IPS-15b (cell line): ENCODE data around the gene CDC42BPB.

Source experiments
- H3K27me3 ChIP-seq: one replicate; pipeline ENCODE4 v1.6.1; 2013; ENCODE audit warnings: low read length; ENCODE audit not compliant: control insufficient read depth, insufficient read depth
- H3K36me3 ChIP-seq: one replicate; pipeline ENCODE4 v1.6.1; 2013; ENCODE audit warnings: low read length; ENCODE audit not compliant: control insufficient read depth, insufficient read depth
- H3K4me1 ChIP-seq: one replicate; pipeline ENCODE4 v1.6.1; 2013; ENCODE audit warnings: mild to moderate bottlenecking, low read length; ENCODE audit not compliant: control insufficient read depth, insufficient read depth
- H3K4me3 ChIP-seq: one replicate; pipeline ENCODE4 v1.5.1; 2013; ENCODE audit warnings: low read depth, low read length
- H3K9ac ChIP-seq: one replicate; pipeline ENCODE4 v1.6.1; 2013; ENCODE audit warnings: low read depth, mild to moderate bottlenecking, low read length
- H3K9me3 ChIP-seq: one replicate; pipeline ENCODE4 v1.6.1; 2013; ENCODE audit warnings: mild to moderate bottlenecking, low read length; ENCODE audit not compliant: control insufficient read depth, insufficient read depth

Gene CDC42BPB

GRCh38 chr14:102962111-102962627 is 95.2 kb downstream of the CDC42BPB start:
- H3K4me1 ChIP-seq, result no peaks in the 10 kb centered on the region
- peaks cover 53% of the 10 kb centered on the region for H3K36me3 ChIP-seq
- H3K4me3 ChIP-seq, result no peak overlapping the region

GRCh38 chr14:102958461-102958860 is 98.9 kb downstream of the CDC42BPB start:
- H3K9me3 ChIP-seq, result no peaks in the 10 kb centered on the region
- no peaks in the 10 kb centered on the region for H3K4me1 ChIP-seq
- H3K27me3 ChIP-seq, result no peaks in the 10 kb centered on the region
- no peak overlapping the region for H3K9ac ChIP-seq
- H3K36me3 ChIP-seq, result peaks cover 46% of the 10 kb centered on the region
- H3K4me3 ChIP-seq, result no peak overlapping the region

More at GRCh38 chr14:102962111-102962627, 95.2 kb downstream of the CDC42BPB start:
- no peaks in the 10 kb centered on the region for H3K9me3 ChIP-seq
- no peak overlapping the region for H3K9ac ChIP-seq
- no peaks in the 10 kb centered on the region for H3K27me3 ChIP-seq

GRCh38 chr14:102957222-102957621 is 100.1 kb downstream of the CDC42BPB start:
- no peak overlapping the region for H3K9ac ChIP-seq
- peaks cover 50% of the 10 kb centered on the region for H3K36me3 ChIP-seq
- no peaks in the 10 kb centered on the region for H3K9me3 ChIP-seq
- H3K4me3 ChIP-seq, result no peak overlapping the region
- no peaks in the 10 kb centered on the region for H3K4me1 ChIP-seq
- no peaks in the 10 kb centered on the region for H3K27me3 ChIP-seq

GRCh38 chr14:102955636-102956408 is 101.5 kb downstream of the CDC42BPB start:
- no peaks in the 10 kb centered on the region for H3K9me3 ChIP-seq
- H3K9ac ChIP-seq, result no peak overlapping the region
- peaks cover 54% of the 10 kb centered on the region for H3K36me3 ChIP-seq
- no peak overlapping the region for H3K4me3 ChIP-seq
- H3K27me3 ChIP-seq, result no peaks in the 10 kb centered on the region
- no peaks in the 10 kb centered on the region for H3K4me1 ChIP-seq

GRCh38 chr14:102954081-102954789 is 103.1 kb downstream of the CDC42BPB start:
- no peaks in the 10 kb centered on the region for H3K9me3 ChIP-seq
- no peak overlapping the region for H3K4me3 ChIP-seq
- peaks cover 62% of the 10 kb centered on the region for H3K36me3 ChIP-seq
- H3K9ac ChIP-seq, result no peak overlapping the region
- H3K27me3 ChIP-seq, result no peaks in the 10 kb centered on the region
- H3K4me1 ChIP-seq, result no peaks in the 10 kb centered on the region

- Histone ChIP-seq H3K9ac (no peak overlapping the region), H3K36me3 (peaks cover 62% of the 10 kb centered on the region), H3K4me1 (no peaks in the 10 kb centered on the region)
Observed at GRCh38 chr14:102953100-102953499, 104.2 kb downstream of the CDC42BPB start.

GRCh38 chr14:102952276-102952675 is 105.1 kb downstream of the CDC42BPB start:
- Histone ChIP-seq H3K27me3 (no peaks in the 10 kb centered on the region), H3K4me3 (no peak overlapping the region), H3K36me3 (peaks cover 57% of the 10 kb centered on the region), H3K4me1 (no peaks in the 10 kb centered on the region), H3K9me3 (no peaks in the 10 kb centered on the region), H3K9ac (no peak overlapping the region)

More at GRCh38 chr14:102953100-102953499, 104.2 kb downstream of the CDC42BPB start:
- Histone ChIP-seq H3K27me3 (no peaks in the 10 kb centered on the region), H3K4me3 (no peak overlapping the region), H3K9me3 (no peaks in the 10 kb centered on the region)

GRCh38 chr14:102951799-102952198 is 105.5 kb downstream of the CDC42BPB start:
- H3K36me3 ChIP-seq, result peaks cover 59% of the 10 kb centered on the region
- no peak overlapping the region for H3K4me3 ChIP-seq
- no peak overlapping the region for H3K9ac ChIP-seq
- H3K4me1 ChIP-seq, result no peaks in the 10 kb centered on the region
- H3K9me3 ChIP-seq, result no peaks in the 10 kb centered on the region
- H3K27me3 ChIP-seq, result no peaks in the 10 kb centered on the region

GRCh38 chr14:102951034-102951433 is 106.3 kb downstream of the CDC42BPB start:
- Histone ChIP-seq H3K36me3 (peaks cover 64% of the 10 kb centered on the region), H3K4me1 (no peaks in the 10 kb centered on the region), H3K9me3 (no peaks in the 10 kb centered on the region), H3K9ac (no peak overlapping the region), H3K4me3 (no peak overlapping the region), H3K27me3 (no peaks in the 10 kb centered on the region)

GRCh38 chr14:102949801-102950451 is 107.4 kb downstream of the CDC42BPB start:
- no peaks in the 10 kb centered on the region for H3K9me3 ChIP-seq
- peaks cover 74% of the 10 kb centered on the region for H3K36me3 ChIP-seq
- H3K4me3 ChIP-seq, result no peak overlapping the region
- no peak overlapping the region for H3K9ac ChIP-seq
- H3K27me3 ChIP-seq, result no peaks in the 10 kb centered on the region
- no peaks in the 10 kb centered on the region for H3K4me1 ChIP-seq

GRCh38 chr14:102949062-102949800 is 108.1 kb downstream of the CDC42BPB start:
- no peak overlapping the region for H3K4me3 ChIP-seq
- no peaks in the 10 kb centered on the region for H3K4me1 ChIP-seq
- peaks cover 76% of the 10 kb centered on the region for H3K36me3 ChIP-seq
- H3K27me3 ChIP-seq, result no peaks in the 10 kb centered on the region
- H3K9ac ChIP-seq, result no peak overlapping the region
- no peaks in the 10 kb centered on the region for H3K9me3 ChIP-seq
